ENCODE measurements around the gene RSAD1. TPM values are rescaled to one million over a fixed set of nuclear protein-coding genes. Genes with fewer than 3 reads are reported as not detected.
A peak's percentile ranks its signal among the peaks of the same experiment; 100 is the strongest.
"Not testable (repeated sequence)": the region's sequence is repeated elsewhere in the genome, so short reads cannot be mapped to it uniquely, and the experiment has no call there.

The RSAD1 gene
- total RNA-seq, 4 donors from 2014 or later = 27.3 to 41.3 (median 30.1) TPM

DNA sequence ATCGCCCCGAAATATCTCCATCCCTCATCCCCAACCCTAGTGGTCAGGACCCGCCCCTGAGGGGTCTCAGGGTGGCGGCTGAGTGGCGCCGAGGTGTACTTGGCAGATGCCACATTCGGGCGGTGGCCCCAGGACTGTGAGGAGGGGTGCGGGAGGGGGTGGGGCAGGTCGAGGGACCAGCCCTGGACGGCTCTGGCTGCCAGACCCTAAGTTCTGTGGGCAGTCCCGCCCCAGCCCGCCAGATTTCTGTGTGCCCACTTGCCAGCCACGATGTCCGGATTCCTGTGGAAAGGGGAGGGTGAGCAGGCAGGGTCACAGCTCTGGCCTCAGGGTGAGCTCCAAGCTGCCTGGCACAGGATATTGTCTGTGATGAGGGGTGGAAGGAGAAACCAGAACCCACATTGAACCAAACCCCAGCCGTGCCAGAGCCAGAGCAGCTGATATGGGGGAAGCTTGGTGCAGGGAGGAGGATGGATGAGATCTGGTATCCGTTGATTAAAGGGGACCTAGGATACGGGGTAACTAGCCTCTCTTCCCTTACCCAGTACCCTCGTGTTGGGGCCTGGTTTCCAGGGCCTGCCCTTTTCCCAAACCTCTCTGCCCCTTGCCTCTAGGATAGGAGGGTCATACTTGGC lies 8.9 kb upstream of the RSAD1 start:
- Histone ChIP-seq H3K27ac (no peak overlapping the region), H3K4me1 (peaks cover 32% of the 10 kb centered on the region), H3K36me3 (peaks cover 37% of the 10 kb centered on the region), H3K27me3 (no peaks in the 10 kb centered on the region), H3K9me3 (no peaks in the 10 kb centered on the region), H3K4me3 (peak overlapping the region; percentile 46)
- DNase-seq (ENCODE audit: low spot score in 2 of 2) = no peak
- 50% methylated on average over 12 of the region's 19 CpGs for WGBS
- TF ChIP-seq EP300 (IDR thresholded peaks at IDR 0.05) (no peak), POLR2AphosphoS5 (IDR thresholded peaks at IDR 0.05) (no peak), POLR2A (IDR thresholded peaks at IDR 0.05) (no peak)
- TF ChIP-seq, protein P1, sequence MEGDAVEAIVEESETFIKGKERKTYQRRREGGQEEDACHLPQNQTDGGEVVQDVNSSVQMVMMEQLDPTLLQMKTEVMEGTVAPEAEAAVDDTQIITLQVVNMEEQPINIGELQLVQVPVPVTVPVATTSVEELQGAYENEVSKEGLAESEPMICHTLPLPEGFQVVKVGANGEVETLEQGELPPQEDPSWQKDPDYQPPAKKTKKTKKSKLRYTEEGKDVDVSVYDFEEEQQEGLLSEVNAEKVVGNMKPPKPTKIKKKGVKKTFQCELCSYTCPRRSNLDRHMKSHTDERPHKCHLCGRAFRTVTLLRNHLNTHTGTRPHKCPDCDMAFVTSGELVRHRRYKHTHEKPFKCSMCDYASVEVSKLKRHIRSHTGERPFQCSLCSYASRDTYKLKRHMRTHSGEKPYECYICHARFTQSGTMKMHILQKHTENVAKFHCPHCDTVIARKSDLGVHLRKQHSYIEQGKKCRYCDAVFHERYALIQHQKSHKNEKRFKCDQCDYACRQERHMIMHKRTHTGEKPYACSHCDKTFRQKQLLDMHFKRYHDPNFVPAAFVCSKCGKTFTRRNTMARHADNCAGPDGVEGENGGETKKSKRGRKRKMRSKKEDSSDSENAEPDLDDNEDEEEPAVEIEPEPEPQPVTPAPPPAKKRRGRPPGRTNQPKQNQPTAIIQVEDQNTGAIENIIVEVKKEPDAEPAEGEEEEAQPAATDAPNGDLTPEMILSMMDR (IDR thresholded peaks at IDR 0.05) = no peak

- no peak overlapping the region for H3K27ac ChIP-seq
- H3K4me1 ChIP-seq = peaks cover 32% of the 10 kb centered on the region
- DNase-seq (ENCODE audit: low spot score in 2 of 2) = no peak
- H3K36me3 ChIP-seq = peaks cover 39% of the 10 kb centered on the region
- 62% methylated on average over 6 of the region's 6 CpGs for WGBS
- TF ChIP-seq, protein P1 (IDR thresholded peaks at IDR 0.05) = no peak
- no peak for TF ChIP-seq POLR2A (IDR thresholded peaks at IDR 0.05)
- no peak for TF ChIP-seq POLR2AphosphoS5 (IDR thresholded peaks at IDR 0.05)
- H3K4me3 ChIP-seq = no peak overlapping the region
- no peaks in the 10 kb centered on the region for H3K27me3 ChIP-seq
- no peaks in the 10 kb centered on the region for H3K9me3 ChIP-seq
These were observed 8.2 kb upstream of the RSAD1 start for GRCh38 chr17:50470426-50470825.

GRCh38 chr17:50471009-50471905 lies 7.4 kb upstream of the RSAD1 start:
- WGBS = 88% methylated on average over 14 of the region's 22 CpGs
- no peaks in the 10 kb centered on the region for H3K9me3 ChIP-seq
- peaks cover 39% of the 10 kb centered on the region for H3K36me3 ChIP-seq
- DNase-seq (ENCODE audit: low spot score in 2 of 2) = no peak
- H3K4me1 ChIP-seq = peaks cover 32% of the 10 kb centered on the region
- no peak overlapping the region for H3K27ac ChIP-seq
- no peaks in the 10 kb centered on the region for H3K27me3 ChIP-seq
- no peak overlapping the region for H3K4me3 ChIP-seq
- TF ChIP-seq POLR2A (IDR thresholded peaks at IDR 0.05) (no peak), POLR2AphosphoS5 (IDR thresholded peaks at IDR 0.05) (no peak), EP300 (IDR thresholded peaks at IDR 0.05) (no peak)
- TF ChIP-seq, protein P1 (IDR thresholded peaks at IDR 0.05) = no peak

DNA sequence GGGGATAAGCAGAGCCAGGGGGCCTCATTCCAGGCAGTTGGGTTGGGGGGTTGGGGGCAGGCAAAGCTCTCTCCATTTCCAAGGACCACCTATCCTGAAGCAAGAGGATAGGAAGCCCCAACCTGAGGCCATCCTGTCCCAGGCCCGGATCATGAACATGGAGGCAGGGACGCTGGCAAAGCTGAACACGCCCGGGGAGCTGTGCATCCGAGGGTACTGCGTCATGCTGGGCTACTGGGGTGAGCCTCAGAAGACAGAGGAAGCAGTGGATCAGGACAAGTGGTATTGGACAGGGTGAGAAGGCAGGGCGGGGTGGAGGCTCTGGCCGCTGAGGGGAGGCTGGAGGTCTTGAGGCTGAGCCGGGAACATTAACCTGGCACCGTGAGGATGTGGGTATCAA lies 6.4 kb upstream of the RSAD1 start:
- H3K9me3 ChIP-seq = no peaks in the 10 kb centered on the region
- peaks cover 25% of the 10 kb centered on the region for H3K4me1 ChIP-seq
- TF ChIP-seq POLR2AphosphoS5 (IDR thresholded peaks at IDR 0.05) (no peak), POLR2A (IDR thresholded peaks at IDR 0.05) (no peak)
- TF ChIP-seq, protein P1 (IDR thresholded peaks at IDR 0.05) = no peak
- H3K36me3 ChIP-seq = peaks cover 39% of the 10 kb centered on the region
- H3K27ac ChIP-seq = no peak overlapping the region
- no peak overlapping the region for H3K4me3 ChIP-seq
- 93% methylated on average over 10 of the region's 10 CpGs for WGBS
- DNase-seq (ENCODE audit: low spot score in 2 of 2) = no peak
- no peaks in the 10 kb centered on the region for H3K27me3 ChIP-seq

DNA sequence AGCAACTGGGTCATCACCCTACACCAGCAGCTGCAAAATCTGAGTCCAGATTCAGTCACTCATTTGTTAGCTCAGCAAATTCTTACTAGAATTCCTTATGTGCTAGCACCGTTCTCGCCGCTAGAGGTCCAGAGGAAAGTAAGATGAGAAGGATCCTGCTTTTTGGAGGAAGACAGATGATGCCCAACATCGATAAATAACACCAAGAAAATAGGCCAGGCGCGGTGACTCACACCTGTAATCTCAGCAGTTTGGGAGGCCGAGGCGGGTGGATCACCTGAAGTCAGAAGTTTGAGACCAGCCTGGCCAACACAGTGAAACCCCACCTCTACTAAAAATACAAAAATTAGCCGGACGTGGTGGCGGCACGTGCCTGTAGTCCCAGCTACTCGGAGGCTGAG lies 5.9 kb upstream of the RSAD1 start:
- 93% methylated on average over 13 of the region's 13 CpGs for WGBS
- not testable (repeated sequence) for H3K27ac ChIP-seq; H3K4me3 ChIP-seq; H3K9me3 ChIP-seq; H3K27me3 ChIP-seq; DNase-seq (ENCODE audit: low spot score in 2 of 2)
- Histone ChIP-seq H3K4me1 (peaks cover 25% of the 10 kb centered on the region), H3K36me3 (peaks cover 39% of the 10 kb centered on the region)

Data from suprapubic skin (tissue), 4 donors.